ENCODE results near the gene SYNJ2. TPM values are rescaled to one million over a fixed set of nuclear protein-coding genes. Genes with fewer than 3 reads are reported as not detected.
A peak's percentile ranks its signal among the peaks of the same experiment; 100 is the strongest.

Gene SYNJ2
- polyA plus RNA-seq, 2 of the 4 experiments (the other 2 are of a cell fraction) = 22.3 to 26.5 TPM

- H3K27ac ChIP-seq = peak overlapping the region; percentile 92 to 94
- peaks cover 68% of the 10 kb centered on the region for H3K4me1 ChIP-seq
- DNase-seq (ENCODE audit: low read depth in 1 of 2, low spot score in 1 of 2) (no peak), FAIRE-seq (no peak), ATAC-seq (no peak)
- POLR2A ChIA-PET = no interaction called here
- no peaks in the 10 kb centered on the region for H3K9me3 ChIP-seq
- CTCF ChIA-PET = interaction anchor here (0.6 to 1.4 kb wide), 3 partner anchors 10 to 261 kb away, joined by 3 to 4 read pairs (median 3); no protein-coding TSS in a partner anchor
- TF ChIP-seq ELK1 (IDR thresholded peaks at IDR 0.05; ENCODE audit: low read depth, low read length) (no peak), NR3C1 (IDR thresholded peaks at IDR 0.05) (no peak), MAZ (IDR thresholded peaks at IDR 0.05; ENCODE audit: borderline replicate concordance, low read depth, low read length) (no peak), NPAS2 (CRISPR knock-in tag; IDR thresholded peaks at IDR 0.05; ENCODE audit: borderline replicate concordance) (no peak), CHD2 (IDR thresholded peaks at IDR 0.05; ENCODE audit: low read length, partially characterized antibody) (no peak), CBX2 (IDR thresholded peaks at IDR 0.05; ENCODE audit: borderline replicate concordance, low read depth) (no peak), HEYL (CRISPR knock-in tag; IDR thresholded peaks at IDR 0.05) (no peak), JUNB (IDR thresholded peaks at IDR 0.05) (no peak), NFE2L2 (conservative IDR thresholded peaks at IDR 0.05; ENCODE audit: low read length) (no peak)
- TF ChIP-seq, protein P1, sequence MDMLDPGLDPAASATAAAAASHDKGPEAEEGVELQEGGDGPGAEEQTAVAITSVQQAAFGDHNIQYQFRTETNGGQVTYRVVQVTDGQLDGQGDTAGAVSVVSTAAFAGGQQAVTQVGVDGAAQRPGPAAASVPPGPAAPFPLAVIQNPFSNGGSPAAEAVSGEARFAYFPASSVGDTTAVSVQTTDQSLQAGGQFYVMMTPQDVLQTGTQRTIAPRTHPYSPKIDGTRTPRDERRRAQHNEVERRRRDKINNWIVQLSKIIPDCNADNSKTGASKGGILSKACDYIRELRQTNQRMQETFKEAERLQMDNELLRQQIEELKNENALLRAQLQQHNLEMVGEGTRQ (IDR thresholded peaks at IDR 0.05) = no peak
- TF ChIP-seq, protein P2, sequence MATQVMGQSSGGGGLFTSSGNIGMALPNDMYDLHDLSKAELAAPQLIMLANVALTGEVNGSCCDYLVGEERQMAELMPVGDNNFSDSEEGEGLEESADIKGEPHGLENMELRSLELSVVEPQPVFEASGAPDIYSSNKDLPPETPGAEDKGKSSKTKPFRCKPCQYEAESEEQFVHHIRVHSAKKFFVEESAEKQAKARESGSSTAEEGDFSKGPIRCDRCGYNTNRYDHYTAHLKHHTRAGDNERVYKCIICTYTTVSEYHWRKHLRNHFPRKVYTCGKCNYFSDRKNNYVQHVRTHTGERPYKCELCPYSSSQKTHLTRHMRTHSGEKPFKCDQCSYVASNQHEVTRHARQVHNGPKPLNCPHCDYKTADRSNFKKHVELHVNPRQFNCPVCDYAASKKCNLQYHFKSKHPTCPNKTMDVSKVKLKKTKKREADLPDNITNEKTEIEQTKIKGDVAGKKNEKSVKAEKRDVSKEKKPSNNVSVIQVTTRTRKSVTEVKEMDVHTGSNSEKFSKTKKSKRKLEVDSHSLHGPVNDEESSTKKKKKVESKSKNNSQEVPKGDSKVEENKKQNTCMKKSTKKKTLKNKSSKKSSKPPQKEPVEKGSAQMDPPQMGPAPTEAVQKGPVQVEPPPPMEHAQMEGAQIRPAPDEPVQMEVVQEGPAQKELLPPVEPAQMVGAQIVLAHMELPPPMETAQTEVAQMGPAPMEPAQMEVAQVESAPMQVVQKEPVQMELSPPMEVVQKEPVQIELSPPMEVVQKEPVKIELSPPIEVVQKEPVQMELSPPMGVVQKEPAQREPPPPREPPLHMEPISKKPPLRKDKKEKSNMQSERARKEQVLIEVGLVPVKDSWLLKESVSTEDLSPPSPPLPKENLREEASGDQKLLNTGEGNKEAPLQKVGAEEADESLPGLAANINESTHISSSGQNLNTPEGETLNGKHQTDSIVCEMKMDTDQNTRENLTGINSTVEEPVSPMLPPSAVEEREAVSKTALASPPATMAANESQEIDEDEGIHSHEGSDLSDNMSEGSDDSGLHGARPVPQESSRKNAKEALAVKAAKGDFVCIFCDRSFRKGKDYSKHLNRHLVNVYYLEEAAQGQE (IDR thresholded peaks at IDR 0.05) = no peak
- TF ChIP-seq, protein P3, sequence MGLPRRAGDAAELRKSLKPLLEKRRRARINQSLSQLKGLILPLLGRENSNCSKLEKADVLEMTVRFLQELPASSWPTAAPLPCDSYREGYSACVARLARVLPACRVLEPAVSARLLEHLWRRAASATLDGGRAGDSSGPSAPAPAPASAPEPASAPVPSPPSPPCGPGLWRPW (IDR thresholded peaks at IDR 0.05) = no peak
- H3K4me3 ChIP-seq = no peak overlapping the region
- WGBS (ENCODE audit: missing lambda C conversion rate) = 89% methylated on average over 9 of the region's 9 CpGs
- H3K4me2 ChIP-seq = peak overlapping the region; percentile 64
Measured at GRCh38 chr6:158032354-158032733, 50.7 kb downstream of the SYNJ2 start.

DNA sequence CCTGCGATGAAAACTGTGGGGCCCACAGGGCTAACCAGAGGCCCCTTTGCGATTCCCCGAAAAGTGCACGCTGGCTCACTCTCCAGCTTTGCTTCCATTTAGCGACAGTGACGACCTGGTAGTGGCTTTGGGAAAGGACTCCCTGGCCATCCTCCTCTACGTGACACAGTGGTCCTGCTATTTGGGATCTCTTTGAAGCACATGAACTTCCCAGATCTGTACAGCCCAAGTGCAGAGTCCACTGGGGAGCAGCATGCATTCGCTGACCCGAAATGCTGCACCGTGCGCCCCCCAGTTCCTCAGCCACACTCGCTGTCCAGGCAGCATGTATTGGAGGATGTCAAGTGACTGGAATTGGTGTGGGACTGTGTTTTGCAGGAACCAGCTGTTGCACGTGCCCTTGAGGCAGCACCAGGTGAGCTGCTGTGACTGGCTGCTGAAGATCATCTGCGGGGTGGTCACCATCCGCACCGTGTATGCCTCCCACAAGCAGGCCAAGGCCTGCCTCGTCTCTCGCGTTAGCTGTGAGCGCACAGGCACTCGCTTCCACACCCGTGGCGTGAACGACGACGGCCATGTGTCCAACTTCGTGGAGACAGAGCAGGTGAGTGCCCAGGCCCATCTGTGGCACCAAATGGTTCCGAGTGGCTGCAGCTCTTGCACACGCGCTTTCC is 51.6 kb downstream of the SYNJ2 start:
- H3K4me3 ChIP-seq = no peak overlapping the region
- FAIRE-seq (no peak), ATAC-seq (no peak), DNase-seq (ENCODE audit: low read depth in 1 of 2, low spot score in 1 of 2) (no peak)
- TF ChIP-seq EHF (CRISPR knock-in tag; IDR thresholded peaks at IDR 0.05) = no peak
- no peak for TF ChIP-seq ZSCAN20 (CRISPR knock-in tag; IDR thresholded peaks at IDR 0.05)
- TF ChIP-seq EHMT2 (IDR thresholded peaks at IDR 0.05; ENCODE audit: low read depth) = no peak
- no peak for TF ChIP-seq CHD2 (IDR thresholded peaks at IDR 0.05; ENCODE audit: low read length, partially characterized antibody)
- ChIA-PET POLR2A (no interaction called here), CTCF (interaction anchor here (1.4 to 2.6 kb wide), 2 partner anchors 36 to 51 kb away, joined by 4 to 11 read pairs; partner anchors contain the start of gene SYNJ2)
- peaks cover 66% of the 10 kb centered on the region for H3K4me1 ChIP-seq
- WGBS (ENCODE audit: missing lambda C conversion rate) = 94% methylated on average over 25 of the region's 30 CpGs
- H3K9me3 ChIP-seq = no peaks in the 10 kb centered on the region
- peak overlapping the region; percentile 92 to 94 for H3K27ac ChIP-seq
- H3K4me2 ChIP-seq = peak overlapping the region; percentile 78
